GM11168 (cell line): ENCODE results near the gene TIMP3.

Experiments used
- in situ Hi-C: fragments of 300-500 bp; cut with MboI; formaldehyde crosslinking; loops from one replicate; pipeline ENCODE4 v1.12.0; 2022; ENCODE audit warnings: low sequenced_read_pairs; ENCODE audit not compliant: unreplicated experiment

TIMP3 gene

DNA sequence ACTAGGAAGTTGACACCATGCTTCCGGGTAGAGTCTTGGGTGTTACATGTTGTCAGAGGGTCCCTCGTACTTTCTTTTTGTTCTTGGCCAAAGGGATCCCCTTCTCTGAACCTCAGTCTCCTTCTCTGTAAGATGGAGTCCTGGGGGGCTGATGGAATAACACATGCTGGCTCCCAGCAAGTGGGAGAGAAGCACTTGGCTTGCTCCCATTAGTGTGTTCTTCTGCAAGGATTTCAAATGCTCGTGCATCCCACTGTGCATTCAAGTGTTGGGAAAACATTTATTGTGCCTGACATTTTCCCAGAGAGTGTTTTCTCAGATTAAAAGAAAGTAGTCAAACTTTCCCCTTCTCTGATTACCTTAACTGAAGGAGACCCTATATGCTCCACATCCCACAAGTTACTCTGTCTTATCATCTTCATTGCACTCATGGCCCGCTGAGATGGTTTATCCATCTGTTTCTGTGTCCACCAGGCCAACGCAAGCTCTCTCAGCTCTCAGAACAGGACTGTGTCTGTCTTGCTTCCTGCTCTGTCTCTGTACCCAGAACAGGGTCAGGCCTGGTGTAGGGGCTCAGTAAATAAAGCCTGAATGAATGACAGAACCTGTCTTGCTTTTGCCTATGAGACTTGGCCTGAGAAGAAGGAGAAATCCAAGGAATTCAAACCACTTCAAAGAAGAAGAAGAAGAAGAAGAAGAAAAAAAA, 16.0 kb upstream of the TIMP3 start:
- in situ Hi-C loops, result no loop called here

DNA sequence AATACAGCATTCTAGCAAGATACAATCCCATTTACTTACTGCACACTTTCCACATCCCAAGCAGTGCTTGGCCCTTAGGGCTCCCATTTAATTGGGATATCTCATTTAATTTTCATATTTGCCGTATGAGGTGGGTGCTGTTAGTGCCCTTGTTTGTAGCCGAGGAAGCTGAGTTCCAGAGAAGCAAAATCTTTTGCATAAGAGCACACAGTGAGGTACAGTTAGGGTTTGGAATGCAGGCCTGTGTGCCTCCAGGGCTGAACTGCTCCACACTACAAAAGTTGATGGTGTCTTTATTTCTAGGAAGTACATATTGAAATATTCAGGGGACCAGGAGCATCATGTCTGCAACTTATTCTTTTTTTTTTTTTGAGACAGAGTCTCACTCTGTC, 15.5 kb upstream of the TIMP3 start:
- in situ Hi-C loops, result no loop called here

DNA sequence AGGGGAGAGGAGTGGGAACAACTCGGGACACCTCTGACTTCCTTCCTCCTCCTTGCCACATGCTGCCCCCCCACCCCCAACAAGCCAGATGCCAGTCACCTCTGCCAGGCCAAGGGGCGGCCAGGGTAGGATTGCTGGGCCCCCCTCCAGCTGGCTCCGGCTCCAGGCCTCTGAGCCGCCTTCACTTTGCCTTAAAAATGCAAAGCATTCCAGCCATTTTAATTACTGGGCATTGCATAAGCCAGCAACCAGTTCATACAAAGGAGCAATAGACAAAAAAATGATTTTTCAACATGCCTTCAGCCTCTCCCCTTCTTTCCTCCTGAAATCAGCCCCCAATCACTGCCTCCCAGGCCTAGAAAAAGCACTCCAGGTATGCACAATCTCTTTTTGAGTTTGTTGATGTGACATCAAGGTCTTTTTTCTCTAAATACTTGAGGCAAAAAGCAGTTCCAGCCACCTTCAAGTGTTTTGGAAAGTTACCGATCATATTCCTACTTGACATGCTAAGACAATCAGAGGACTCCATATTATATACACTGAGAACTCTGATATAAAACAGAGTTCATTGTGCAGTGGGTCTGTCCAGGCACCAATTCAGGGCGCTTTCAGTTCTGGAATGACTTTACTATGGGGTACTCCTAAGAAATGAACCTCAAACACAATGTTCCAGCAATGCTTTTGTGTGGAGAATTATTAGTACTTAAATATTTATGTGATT, 12.4 kb upstream of the TIMP3 start:
- in situ Hi-C loops, result no loop called here

DNA sequence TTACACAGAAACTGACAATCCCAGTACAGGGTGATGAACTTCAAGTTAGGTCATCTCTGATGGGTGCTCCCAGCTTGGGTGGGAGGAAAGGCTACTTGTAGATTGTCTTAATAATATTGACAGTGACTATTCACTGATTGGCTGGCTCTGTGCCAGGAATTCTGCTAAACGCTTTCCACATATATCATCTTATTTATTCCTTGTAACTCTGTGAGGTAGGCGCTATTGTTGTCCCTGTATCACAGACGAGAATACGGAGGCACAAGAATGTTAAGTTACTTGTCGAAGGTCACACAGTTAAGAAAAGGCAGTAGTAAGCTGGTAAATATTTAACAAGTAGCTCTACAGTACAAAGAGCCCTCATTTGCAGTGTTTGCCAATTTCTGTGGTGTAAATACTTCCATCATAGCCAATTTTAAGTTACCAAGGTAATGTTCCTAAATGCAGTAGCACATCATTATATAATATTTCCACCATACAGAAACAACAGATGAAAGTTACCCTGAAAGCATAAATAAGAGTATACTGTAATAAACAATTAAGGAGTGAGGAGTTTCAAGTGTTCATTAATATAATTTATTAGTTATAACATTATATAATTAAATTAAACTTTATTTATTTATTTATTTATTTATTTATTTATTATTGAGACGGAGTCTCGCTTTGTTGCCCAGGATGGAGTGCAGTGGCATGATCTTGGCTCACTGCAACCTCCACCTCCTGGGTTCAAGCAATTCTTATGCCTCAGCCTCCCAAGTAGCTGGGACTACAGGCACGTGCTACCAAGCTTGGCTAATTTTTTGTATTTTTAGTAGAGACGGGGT, 11.5 kb upstream of the TIMP3 start:
- in situ Hi-C loops, result no loop called here

DNA sequence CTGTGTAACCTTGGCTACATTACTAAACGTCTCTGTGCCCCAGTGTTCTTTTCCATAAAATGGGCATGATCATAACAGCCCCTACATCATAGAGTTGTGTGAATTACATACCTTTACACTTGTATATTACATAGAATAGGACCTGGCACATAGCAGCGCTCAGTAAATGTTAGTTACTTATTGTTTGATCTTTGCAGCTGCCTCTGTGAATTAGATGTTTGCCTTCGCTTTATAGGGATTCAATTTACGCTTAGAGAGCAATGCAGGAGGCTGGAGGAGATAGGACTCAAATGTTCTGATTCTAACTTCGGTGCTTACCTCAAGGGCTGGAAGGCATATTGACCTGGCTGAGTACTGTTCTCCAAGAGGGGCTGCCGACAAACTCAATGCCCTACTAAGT, 10.4 kb upstream of the TIMP3 start:
- in situ Hi-C loops, result no loop called here

DNA sequence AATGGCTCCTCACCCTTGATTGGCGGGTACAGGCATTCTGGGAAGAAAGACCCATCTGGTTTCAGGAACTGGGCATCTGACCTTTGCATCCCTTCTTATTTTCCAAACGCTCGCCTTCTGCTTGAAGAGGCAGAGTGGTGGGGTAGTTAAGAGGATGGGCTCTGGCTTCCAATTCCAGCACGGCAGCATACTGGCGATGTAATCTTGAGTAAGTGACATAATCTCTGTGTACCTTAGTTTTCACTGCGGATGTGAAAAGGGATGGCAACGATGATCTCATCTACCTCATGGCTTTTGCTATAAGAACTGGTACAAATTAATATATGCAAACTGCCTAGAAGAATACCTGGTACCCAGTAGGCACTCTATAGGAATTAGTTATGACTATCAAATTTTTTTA, 10.0 kb upstream of the TIMP3 start:
- in situ Hi-C loops, result no loop called here

DNA sequence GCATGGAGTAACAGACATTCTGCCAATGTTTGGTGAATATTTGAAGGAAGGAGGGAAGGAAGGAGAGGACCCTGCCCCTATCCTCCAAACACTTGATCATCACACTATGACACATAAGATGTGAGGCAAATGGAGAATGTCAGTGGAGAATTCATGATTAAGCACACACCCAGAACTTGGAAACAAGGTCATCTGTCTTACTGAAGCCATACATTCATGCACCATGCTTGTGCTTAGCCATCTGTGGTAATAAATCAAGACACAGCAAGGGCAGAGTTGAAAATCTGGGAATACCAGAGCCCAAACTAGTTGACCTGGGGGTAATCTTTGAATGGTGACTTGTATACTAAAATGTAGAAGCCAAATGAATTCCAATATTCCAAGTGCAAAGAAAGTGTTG, 7.9 kb upstream of the TIMP3 start:
- in situ Hi-C loops, result no loop called here

DNA sequence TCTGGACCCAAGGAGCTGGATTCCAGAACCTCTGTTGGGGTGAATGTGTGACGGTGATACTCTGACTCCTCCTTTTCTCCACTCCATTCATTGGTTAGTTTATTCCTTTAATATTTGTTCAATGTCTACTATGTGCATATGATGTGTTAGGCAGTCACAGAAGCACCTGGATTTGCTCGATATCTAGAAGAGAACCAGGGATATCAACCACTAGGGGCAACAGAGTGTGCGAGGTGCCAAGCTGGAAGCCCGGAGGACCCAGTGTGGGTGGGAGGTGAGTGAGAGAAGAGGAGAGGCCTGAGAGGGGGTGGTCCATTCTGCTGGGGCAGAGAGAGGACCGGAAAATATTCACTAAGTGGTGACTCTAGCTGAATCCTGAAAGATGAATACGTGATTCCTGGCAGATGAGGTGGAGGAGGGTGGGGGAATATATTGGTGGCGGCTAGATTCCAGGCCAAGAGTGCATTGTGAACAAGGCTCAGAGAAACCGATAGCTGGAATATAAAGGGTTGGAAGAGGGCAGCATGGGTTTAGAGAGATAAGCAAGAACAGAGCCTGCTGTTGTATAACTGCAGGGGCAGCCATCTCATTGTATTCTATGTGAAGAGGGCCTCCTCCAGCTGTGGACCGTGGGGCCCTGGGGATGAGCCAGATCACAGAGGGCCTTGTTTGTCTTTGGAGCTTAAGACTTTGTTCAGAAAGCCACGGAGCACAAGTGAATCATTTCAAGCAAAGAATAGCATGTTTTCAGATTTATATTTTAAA, 6.9 kb upstream of the TIMP3 start:
- in situ Hi-C loops, result loop anchor here (5.0 kb wide), 1 partner anchor 267 kb away; no protein-coding TSS in a partner anchor

DNA sequence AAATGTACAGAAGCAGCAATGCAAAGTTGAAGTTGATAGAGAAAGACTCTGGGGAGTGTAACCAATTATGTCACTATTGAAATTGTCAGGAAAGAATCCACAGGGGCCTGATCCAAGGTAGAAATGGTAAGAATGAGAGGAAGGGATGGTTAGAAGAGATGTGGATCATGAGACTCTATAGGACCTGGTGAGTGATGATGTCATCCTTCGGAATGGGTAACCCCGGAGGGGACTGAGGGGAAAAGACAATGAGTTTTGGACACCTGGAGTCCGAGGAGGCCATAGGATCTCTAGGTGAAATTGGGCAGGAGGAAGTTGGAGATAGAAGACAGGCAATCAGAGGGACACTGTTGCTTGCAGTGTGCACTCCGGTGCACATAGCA, 6.3 kb upstream of the TIMP3 start:
- in situ Hi-C loops, result loop anchor here (5.0 kb wide), 1 partner anchor 268 kb away; no protein-coding TSS in a partner anchor

DNA sequence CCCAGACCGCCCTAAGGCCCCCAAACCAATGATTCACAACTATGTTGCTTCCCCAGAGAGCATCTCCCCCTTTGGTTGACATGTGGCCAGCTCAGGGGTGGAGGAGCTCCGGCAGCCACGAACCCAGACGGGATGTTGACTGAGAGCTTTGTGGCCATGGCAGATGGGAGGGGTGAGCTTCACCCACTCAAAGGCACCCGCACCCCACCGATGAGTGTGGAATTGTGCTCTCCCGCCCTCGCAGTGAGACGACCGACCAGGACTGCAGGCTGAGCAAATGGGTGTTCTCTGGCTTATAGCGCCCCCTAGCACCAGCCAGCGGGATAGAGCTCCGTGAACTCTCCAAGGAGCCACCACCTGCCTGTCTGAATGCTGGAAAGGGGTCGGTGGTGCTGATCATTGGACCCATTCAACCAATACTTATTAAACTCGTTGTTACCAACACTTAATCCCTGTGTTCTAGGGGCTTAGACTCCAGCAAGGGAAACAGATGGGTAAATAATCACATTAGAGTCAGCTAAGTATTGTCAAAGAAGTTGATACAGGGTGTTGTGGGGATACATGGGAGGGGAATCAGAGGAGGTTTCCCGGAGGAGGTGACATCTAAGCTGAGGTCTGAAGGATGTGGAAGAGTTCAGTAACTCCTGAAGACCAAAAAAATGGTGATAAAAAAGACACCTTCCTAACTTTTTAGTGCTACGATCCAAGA, 4.5 kb upstream of the TIMP3 start:
- in situ Hi-C loops, result loop anchor here (5.0 kb wide), 1 partner anchor 270 kb away; no protein-coding TSS in a partner anchor

DNA sequence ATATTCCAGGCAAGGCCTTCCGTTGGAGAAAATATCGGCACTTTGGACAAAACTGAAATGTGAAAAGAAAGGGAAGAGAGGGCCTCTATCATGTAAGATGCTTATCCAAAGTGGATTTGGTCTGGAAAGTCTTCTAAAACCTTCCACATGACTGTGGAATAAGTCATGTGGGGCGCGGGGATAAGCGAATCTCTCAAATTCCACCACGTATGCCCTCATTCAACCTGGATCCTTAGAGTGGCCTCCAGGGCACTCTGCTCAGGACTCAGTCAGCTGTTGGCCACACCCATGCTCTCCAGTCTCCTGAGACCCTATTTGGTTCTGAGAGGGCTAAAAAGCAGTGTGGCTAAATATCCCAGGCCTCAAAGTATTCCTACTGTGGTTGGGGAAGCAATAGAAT, 2.0 kb upstream of the TIMP3 start:
- in situ Hi-C loops, result loop anchor here (5.0 kb wide), 1 partner anchor 272 kb away; no protein-coding TSS in a partner anchor

DNA sequence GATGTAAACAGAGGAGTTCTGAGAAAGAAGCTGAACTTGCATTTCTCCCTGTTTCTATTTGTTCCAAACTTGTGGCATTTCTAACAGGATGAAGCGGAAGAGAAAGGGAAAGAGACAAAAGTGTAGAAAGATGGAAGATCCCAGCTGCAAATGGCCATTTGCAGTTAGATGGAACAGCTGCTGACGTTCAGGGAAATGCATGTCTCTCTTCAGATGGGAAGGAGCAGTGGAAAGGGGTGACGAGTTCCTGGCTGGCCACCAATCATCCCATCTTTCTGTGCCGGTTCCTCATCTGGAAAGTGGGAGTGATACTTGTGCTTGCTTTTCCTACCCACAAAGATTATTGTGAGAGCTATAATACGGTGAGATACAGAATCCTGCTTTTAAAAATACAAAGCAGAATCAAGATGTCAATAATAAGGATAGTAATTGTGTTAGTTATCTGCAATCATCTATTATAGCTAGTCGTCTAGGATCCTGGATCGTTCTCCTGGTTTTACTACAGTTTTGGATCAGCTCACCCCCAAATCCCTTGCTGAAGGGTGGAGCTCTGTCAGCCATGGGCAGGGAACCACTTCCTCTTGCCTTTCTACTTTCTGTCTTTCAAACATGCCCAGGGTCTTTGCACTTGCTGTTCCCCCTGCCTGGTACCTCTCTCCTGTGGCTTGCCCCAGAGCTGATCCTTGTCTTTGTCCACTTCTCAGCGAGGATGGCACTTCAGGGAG, 1.2 kb upstream of the TIMP3 start:
- in situ Hi-C loops, result no loop called here

DNA sequence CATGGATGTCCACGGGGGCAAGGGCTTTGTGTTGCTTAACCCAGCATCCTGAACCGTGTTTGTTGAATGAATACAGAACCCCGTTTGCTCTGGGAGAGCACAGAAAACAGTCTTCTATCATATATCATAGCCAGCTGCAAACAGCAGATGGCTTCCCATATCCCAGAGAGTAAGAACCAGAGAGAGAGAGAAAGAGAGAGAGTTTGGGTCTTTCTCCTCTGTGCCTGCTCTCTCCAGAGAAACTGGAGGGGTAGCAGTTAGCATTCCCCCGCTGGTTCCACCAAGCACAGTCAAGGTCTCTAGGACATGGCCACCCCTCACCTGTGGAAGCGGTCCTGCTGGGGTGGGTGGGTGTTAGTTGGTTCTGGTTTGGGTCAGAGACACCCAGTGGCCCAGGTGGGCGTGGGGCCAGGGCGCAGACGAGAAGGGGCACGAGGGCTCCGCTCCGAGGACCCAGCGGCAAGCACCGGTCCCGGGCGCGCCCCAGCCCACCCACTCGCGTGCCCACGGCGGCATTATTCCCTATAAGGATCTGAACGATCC, 440 bp upstream of the TIMP3 start:
- in situ Hi-C loops, result no loop called here

DNA sequence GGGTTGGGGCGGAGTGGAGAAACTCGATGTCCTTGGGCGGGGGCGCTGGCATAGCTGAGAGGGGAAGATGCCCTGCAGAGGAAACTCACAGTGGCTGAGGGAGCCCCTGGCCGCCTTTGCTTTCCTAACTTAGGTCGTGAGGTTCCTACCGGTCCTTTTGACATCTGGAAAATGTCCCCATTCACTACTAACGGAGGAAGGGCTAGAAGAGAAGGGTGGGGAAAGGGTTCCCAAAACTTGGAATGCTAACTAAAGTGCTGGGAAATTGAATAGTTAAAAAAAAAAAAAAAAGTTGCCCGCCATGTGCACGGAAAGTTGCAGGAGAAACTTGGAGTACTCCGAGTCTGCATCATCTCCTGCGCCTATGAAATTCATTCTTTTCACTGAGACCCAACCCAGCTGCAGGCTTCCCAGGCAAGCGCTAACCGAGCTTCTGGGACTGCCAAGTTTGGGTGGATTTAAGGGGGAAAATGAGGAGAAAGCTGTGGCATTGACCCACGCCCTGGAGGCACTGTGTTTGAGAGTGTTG, 796 bp downstream of the TIMP3 start:
- in situ Hi-C loops, result no loop called here

DNA sequence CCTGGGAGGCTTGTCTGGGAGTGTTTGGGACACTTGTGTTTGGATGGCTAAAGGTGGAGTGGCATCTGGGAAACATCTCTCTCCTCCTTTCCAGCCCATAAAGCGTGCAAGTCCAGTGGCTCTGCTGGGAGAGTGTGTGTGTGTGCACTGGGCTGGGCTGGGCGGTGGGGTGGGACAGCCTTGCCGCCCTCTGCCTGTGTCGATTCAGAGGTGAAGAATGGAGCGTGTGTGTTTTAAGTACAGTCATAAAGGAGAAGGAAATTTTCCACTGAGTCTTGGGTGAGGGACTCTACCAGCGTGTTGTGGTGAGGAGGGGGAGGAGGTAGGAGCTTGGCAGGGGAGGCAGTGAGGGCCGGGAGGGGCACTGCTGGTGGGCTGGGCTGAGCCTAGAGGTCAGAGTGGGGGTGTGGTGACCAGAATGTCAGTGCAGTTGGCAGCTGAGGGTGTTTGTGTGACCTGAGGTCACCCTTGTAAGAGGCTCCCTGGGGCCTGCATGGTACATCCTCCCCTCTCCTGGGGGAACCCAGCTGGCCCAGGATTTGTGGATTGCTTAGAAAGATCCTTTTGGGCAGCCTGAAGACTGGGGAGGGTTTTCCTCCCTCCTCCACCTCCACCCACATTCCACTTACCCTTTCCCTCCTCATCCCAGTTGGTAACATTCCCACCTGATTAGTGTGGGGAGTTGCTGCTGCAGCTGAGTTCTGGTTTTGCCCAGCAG, 1.7 kb downstream of the TIMP3 start:
- in situ Hi-C loops, result no loop called here

DNA sequence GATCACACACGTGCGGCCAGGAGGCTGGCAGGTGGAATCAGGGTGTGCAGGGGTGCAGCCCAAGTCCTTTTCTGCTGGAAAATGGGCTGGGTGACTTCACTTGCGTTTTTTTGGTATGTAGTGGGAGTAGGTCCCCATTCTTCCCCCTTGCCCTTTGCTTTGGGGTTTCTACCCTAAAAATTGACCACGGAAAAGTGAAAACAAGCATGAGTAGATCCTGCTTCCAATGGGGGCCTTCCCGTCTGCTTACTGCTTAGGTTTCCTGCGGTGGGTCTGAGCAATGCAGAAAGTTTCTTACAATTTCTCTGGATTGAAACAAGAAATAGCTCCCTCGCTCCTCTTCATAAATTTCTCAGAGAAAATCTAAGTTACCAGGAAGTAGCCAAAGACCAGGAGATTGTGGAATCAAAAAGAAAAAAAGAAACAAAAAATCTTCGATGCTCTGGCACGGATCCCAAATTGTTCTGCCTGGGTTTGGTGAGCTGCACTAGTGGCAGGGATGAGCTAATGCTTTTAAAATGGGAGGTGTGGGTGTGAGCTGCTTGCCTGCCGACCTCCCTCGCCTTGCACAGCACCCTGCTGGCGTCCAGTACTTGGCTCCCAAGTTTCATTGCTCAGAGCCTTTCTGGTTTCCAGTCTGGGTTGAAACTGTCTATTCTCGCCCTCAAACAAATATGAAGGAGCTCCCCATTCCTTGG, 2.4 kb downstream of the TIMP3 start:
- in situ Hi-C loops, result no loop called here
